K562 (cell line): Measurements from ENCODE around the gene ATP5ME.

Source experiments
- CHD4 ChIP-seq: fragments of 200-600 bp; sonication (generic); IDR thresholded peaks from 3 replicates; pipeline ENCODE4 v1.6.1; 2012; ENCODE audit warnings: low read depth, mild to moderate bottlenecking, mixed read lengths, low read length, inconsistent platforms; ENCODE audit not compliant: insufficient read depth, insufficient replicate concordance, poor library complexity, severe bottlenecking
- CTCF ChIP-seq, 3 experiments: IDR thresholded peaks in 2 of 3; conservative IDR thresholded peaks in 1 of 3; 2 replicates each; pipeline ENCODE4 v1.5.1; 2011 to 2012; ENCODE audit warnings: low read length in 3 of 3, mild to moderate bottlenecking in 3 of 3, control low read depth in 2 of 3, improper control_type of control experiment in 1 of 3, inconsistent platforms in 1 of 3, low read depth in 1 of 3, mixed read lengths in 1 of 3, moderate library complexity in 1 of 3; ENCODE audit not compliant: insufficient read depth in 2 of 3
- EZH2 ChIP-seq: IDR thresholded peaks from 2 replicates; pipeline ENCODE4 v1.6.1; 2012; ENCODE audit warnings: low read depth, mild to moderate bottlenecking, inconsistent platforms, low read length, borderline replicate concordance
- GABPA ChIP-seq: fragments of 200-800 bp; sonication (Bioruptor generic); conservative IDR thresholded peaks from 2 replicates; pipeline ENCODE4 v1.6.1; 2016; ENCODE audit warnings: low read depth, missing genetic modification characterization, missing compliant biosample characterization
- JUN ChIP-seq, 2 experiments: sonication (generic) in 1 of 2; formaldehyde crosslinking in 1 of 2; IDR thresholded peaks; 2 replicates each; pipeline versions ENCODE4 v1.6.1 to v1.8.0; 2012 to 2022; ENCODE audit warnings: borderline replicate concordance in 2 of 2, mild to moderate bottlenecking in 2 of 2, improper control_type of control experiment in 1 of 2, low read depth in 1 of 2, low read length in 1 of 2, missing genetic modification reagents in 1 of 2
- PHF8 ChIP-seq: fragments of 200-600 bp; sonication (generic); IDR thresholded peaks from 2 replicates; pipeline ENCODE4 v1.6.1; 2012; ENCODE audit warnings: mixed run types, mild to moderate bottlenecking, inconsistent platforms, low read length, moderate library complexity, borderline replicate concordance
- POLR2AphosphoS5 ChIP-seq: IDR thresholded peaks from 2 replicates; pipeline ENCODE4 v1.6.1; 2011; ENCODE audit warnings: mild to moderate bottlenecking, low read depth, low read length, moderate library complexity; ENCODE audit not compliant: control insufficient read depth, insufficient read depth
- PRPF4 ChIP-seq: fragments of 200-400 bp; formaldehyde crosslinking; IDR thresholded peaks from one replicate; pipeline ENCODE4 v1.6.1; 2017; ENCODE audit warnings: low read length, low read depth, mild to moderate bottlenecking; ENCODE audit not compliant: insufficient read depth, poor library complexity, severe bottlenecking
- SMAD2 ChIP-seq: fragments of 150-350 bp; IDR thresholded peaks from 2 replicates; pipeline ENCODE4 v1.6.1; 2014; ENCODE audit warnings: low read depth, mild to moderate bottlenecking, low read length
- ZNF143 ChIP-seq: sonication (generic); formaldehyde crosslinking; IDR thresholded peaks from 2 replicates; pipeline ENCODE4 v1.9.0; 2022; ENCODE audit warnings: mild to moderate bottlenecking, missing genetic modification reagents
- ZNF24 ChIP-seq: fragments of 450-650 bp; IDR thresholded peaks from 2 replicates; pipeline ENCODE4 v1.6.1; 2016
- ZNF263 ChIP-seq: sonication (generic); formaldehyde crosslinking; IDR thresholded peaks from 2 replicates; pipeline ENCODE4 v1.8.0; 2022; ENCODE audit warnings: mild to moderate bottlenecking, missing genetic modification reagents, borderline replicate concordance
- TF ChIP-seq, protein P1 (sequence below): IDR thresholded peaks from 3 replicates; pipeline ENCODE4 v1.6.1; 2011; ENCODE audit warnings: borderline replicate concordance, mild to moderate bottlenecking, moderate library complexity; ENCODE audit not compliant: insufficient read length; ENCODE audit errors: extremely low read depth
- TF ChIP-seq, protein P2 (sequence below): sonication (generic); formaldehyde crosslinking; IDR thresholded peaks from 2 replicates; pipeline ENCODE4 v1.8.1; 2023; ENCODE audit warnings: missing genetic modification reagents, mild to moderate bottlenecking, borderline replicate concordance

DNA sequence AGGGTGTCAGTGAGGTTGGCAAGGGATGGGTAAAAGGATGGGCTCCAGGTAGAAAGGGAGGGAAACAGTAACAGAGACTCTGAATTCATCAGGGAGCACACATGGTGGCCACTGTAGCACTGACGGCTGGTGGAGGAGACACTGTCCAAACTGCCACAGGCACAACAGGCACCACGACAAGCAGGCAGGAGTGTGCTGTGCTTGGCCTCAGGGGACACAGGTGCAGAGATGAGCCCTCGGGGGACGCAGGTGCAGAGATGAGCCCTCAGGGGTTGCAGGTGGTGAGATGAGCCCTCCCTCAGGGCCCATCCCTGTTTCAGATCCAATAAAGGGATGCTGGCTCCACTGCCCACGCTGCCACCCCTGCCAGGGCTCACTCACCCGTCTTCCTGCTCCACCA is 41.1 kb downstream of the ATP5ME start:
- TF ChIP-seq PRPF4 = no peak
- TF ChIP-seq ZNF263 (CRISPR knock-in tag) = no peak
- TF ChIP-seq ZNF143 (CRISPR knock-in tag) = no peak
- TF ChIP-seq SMAD2 = no peak
- TF ChIP-seq JUN (IDR thresholded peaks at IDR 0.05; ENCODE audit: borderline replicate concordance, low read depth, low read length) = no peak
- TF ChIP-seq JUN (CRISPR knock-in tag; IDR thresholded peaks at IDR 0.05; ENCODE audit: borderline replicate concordance) = no peak
- TF ChIP-seq GABPA (tag) = no peak
- TF ChIP-seq POLR2AphosphoS5 = no peak
- TF ChIP-seq CHD4 = no peak
- no peak for TF ChIP-seq PHF8
- TF ChIP-seq EZH2 = no peak
- no peak for TF ChIP-seq ZNF24
- TF ChIP-seq, protein P1, sequence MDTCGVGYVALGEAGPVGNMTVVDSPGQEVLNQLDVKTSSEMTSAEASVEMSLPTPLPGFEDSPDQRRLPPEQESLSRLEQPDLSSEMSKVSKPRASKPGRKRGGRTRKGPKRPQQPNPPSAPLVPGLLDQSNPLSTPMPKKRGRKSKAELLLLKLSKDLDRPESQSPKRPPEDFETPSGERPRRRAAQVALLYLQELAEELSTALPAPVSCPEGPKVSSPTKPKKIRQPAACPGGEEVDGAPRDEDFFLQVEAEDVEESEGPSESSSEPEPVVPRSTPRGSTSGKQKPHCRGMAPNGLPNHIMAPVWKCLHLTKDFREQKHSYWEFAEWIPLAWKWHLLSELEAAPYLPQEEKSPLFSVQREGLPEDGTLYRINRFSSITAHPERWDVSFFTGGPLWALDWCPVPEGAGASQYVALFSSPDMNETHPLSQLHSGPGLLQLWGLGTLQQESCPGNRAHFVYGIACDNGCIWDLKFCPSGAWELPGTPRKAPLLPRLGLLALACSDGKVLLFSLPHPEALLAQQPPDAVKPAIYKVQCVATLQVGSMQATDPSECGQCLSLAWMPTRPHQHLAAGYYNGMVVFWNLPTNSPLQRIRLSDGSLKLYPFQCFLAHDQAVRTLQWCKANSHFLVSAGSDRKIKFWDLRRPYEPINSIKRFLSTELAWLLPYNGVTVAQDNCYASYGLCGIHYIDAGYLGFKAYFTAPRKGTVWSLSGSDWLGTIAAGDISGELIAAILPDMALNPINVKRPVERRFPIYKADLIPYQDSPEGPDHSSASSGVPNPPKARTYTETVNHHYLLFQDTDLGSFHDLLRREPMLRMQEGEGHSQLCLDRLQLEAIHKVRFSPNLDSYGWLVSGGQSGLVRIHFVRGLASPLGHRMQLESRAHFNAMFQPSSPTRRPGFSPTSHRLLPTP = no peak
- no peak for TF ChIP-seq CTCF (IDR thresholded peaks at IDR 0.05 in 2 of 3, conservative IDR thresholded peaks at IDR 0.05 in 1 of 3; ENCODE audit: insufficient read depth in 2 of 3, low read depth in 1 of 3, low read length in 3 of 3)
- TF ChIP-seq, protein P2, sequence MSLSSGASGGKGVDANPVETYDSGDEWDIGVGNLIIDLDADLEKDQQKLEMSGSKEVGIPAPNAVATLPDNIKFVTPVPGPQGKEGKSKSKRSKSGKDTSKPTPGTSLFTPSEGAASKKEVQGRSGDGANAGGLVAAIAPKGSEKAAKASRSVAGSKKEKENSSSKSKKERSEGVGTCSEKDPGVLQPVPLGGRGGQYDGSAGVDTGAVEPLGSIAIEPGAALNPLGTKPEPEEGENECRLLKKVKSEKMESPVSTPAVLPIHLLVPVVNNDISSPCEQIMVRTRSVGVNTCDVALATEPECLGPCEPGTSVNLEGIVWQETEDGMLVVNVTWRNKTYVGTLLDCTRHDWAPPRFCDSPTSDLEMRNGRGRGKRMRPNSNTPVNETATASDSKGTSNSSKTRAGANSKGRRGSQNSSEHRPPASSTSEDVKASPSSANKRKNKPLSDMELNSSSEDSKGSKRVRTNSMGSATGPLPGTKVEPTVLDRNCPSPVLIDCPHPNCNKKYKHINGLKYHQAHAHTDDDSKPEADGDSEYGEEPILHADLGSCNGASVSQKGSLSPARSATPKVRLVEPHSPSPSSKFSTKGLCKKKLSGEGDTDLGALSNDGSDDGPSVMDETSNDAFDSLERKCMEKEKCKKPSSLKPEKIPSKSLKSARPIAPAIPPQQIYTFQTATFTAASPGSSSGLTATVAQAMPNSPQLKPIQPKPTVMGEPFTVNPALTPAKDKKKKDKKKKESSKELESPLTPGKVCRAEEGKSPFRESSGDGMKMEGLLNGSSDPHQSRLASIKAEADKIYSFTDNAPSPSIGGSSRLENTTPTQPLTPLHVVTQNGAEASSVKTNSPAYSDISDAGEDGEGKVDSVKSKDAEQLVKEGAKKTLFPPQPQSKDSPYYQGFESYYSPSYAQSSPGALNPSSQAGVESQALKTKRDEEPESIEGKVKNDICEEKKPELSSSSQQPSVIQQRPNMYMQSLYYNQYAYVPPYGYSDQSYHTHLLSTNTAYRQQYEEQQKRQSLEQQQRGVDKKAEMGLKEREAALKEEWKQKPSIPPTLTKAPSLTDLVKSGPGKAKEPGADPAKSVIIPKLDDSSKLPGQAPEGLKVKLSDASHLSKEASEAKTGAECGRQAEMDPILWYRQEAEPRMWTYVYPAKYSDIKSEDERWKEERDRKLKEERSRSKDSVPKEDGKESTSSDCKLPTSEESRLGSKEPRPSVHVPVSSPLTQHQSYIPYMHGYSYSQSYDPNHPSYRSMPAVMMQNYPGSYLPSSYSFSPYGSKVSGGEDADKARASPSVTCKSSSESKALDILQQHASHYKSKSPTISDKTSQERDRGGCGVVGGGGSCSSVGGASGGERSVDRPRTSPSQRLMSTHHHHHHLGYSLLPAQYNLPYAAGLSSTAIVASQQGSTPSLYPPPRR = no peak
